HUES64 (cell line): ENCODE data around the gene PDE7B.

Source experiments
- H3K27ac ChIP-seq: 2 replicates; pipeline ENCODE4 v1.7.0; 2013; ENCODE audit warnings: low read depth, low read length, inconsistent platforms
- H3K27me3 ChIP-seq: 2 replicates; pipeline ENCODE4 v1.6.1; 2013; ENCODE audit warnings: mild to moderate bottlenecking, low read length; ENCODE audit not compliant: insufficient read depth
- H3K36me3 ChIP-seq: 2 replicates; pipeline ENCODE4 v1.6.1; 2013; ENCODE audit warnings: mild to moderate bottlenecking, low read length; ENCODE audit not compliant: insufficient read depth
- H3K4me1 ChIP-seq: 2 replicates; pipeline ENCODE4 v1.6.1; 2013; ENCODE audit warnings: mild to moderate bottlenecking, low read length, moderate library complexity; ENCODE audit not compliant: insufficient read depth
- H3K4me3 ChIP-seq: 2 replicates; pipeline ENCODE4 v1.5.1; 2013; ENCODE audit warnings: mild to moderate bottlenecking, low read length, moderate library complexity
- H3K9ac ChIP-seq: 2 replicates; pipeline ENCODE4 v1.6.1; 2013; ENCODE audit warnings: mild to moderate bottlenecking, low read depth, low read length
- H3K9me3 ChIP-seq: 2 replicates; pipeline ENCODE4 v1.6.1; 2013; ENCODE audit warnings: low read depth, low read length; ENCODE audit not compliant: insufficient read depth
- WGBS: fragments of 150-250, 120-280 bp; methylation state at CpG from one replicate; pipeline ENCODE4 v1.1.7; 2013; ENCODE audit warnings: missing lambda C conversion rate; 5-methylcytosine and 5-hydroxymethylcytosine counted together

PDE7B gene

DNA sequence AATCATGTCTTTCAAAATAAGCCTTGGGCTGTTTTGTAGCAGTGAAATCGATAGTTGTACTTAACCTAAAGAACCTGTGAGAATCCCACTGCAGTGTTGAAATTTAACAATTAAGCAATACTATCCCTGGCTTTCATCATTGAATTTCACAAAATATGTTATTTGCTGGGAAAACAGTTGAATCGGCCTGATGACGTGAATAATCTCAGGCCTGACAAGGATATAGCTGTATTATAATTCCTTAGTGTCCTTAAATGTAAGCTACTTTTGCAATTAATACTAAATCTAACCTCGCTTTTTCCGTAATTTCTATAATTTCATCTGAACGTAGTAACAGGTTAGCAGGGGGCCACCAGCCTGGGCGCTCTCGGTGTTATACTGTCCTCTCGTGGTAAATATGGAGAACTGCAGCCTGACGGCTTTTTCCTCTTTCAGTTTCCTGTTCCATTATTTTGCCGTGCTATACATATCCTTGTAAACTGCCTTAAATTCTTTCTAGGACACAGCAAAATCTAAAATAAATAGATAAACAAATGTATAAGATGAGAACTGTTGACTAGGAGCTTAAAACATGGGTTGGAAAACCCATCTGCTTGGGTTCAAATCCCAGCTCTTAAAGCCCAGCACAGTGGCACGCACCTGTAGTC, 374.6 kb downstream of the PDE7B start:
- WGBS = 49% methylated on average over 12 of the region's 12 CpGs
- H3K9ac ChIP-seq = no peak overlapping the region

GRCh38 chr6:136226674-136227377, 375.3 kb downstream of the PDE7B start:
- WGBS = 96% methylated on average over 4 of the region's 4 CpGs

More for the DNA sequence above, 374.6 kb downstream of the PDE7B start:
- H3K4me1 ChIP-seq = no peaks in the 10 kb centered on the region
- no peaks in the 10 kb centered on the region for H3K36me3 ChIP-seq
- no peak overlapping the region for H3K27ac ChIP-seq
- H3K9me3 ChIP-seq = no peaks in the 10 kb centered on the region
- no peak overlapping the region for H3K4me3 ChIP-seq
- H3K27me3 ChIP-seq = no peaks in the 10 kb centered on the region

GRCh38 chr6:136228814-136229213, 377.3 kb downstream of the PDE7B start:
- Histone ChIP-seq H3K27me3 (no peaks in the 10 kb centered on the region), H3K4me1 (no peaks in the 10 kb centered on the region), H3K9ac (no peak overlapping the region), H3K36me3 (no peaks in the 10 kb centered on the region; the same call in 1 of the 2 replicates), H3K4me3 (no peak overlapping the region), H3K9me3 (no peaks in the 10 kb centered on the region), H3K27ac (no peak overlapping the region)
- 97% methylated on average over 2 of the region's 2 CpGs for WGBS

More at GRCh38 chr6:136226674-136227377, 375.3 kb downstream of the PDE7B start:
- no peaks in the 10 kb centered on the region for H3K27me3 ChIP-seq
- H3K36me3 ChIP-seq = no peaks in the 10 kb centered on the region
- H3K4me1 ChIP-seq = no peaks in the 10 kb centered on the region
- no peak overlapping the region for H3K27ac ChIP-seq
- H3K9ac ChIP-seq = no peak overlapping the region
- no peaks in the 10 kb centered on the region for H3K9me3 ChIP-seq
- no peak overlapping the region for H3K4me3 ChIP-seq

- Histone ChIP-seq H3K9me3 (no peaks in the 10 kb centered on the region), H3K27me3 (no peaks in the 10 kb centered on the region), H3K36me3 (no peaks in the 10 kb centered on the region; the same call in 1 of the 2 replicates), H3K9ac (no peak overlapping the region), H3K4me3 (no peak overlapping the region), H3K27ac (no peak overlapping the region), H3K4me1 (no peaks in the 10 kb centered on the region)
- 100% methylated on average over 2 of the region's 2 CpGs for WGBS
These were observed 378.8 kb downstream of the PDE7B start for GRCh38 chr6:136230219-136230853.

- Histone ChIP-seq H3K4me3 (no peak overlapping the region), H3K27me3 (no peaks in the 10 kb centered on the region), H3K4me1 (no peaks in the 10 kb centered on the region), H3K36me3 (peaks cover 2% of the 10 kb centered on the region), H3K9me3 (no peaks in the 10 kb centered on the region), H3K27ac (no peak overlapping the region), H3K9ac (no peak overlapping the region)
- 100% methylated on average over 1 of the region's 1 CpG for whole genome bisulfite sequencing
These were observed 381.2 kb downstream of the PDE7B start for GRCh38 chr6:136232701-136233100.

DNA sequence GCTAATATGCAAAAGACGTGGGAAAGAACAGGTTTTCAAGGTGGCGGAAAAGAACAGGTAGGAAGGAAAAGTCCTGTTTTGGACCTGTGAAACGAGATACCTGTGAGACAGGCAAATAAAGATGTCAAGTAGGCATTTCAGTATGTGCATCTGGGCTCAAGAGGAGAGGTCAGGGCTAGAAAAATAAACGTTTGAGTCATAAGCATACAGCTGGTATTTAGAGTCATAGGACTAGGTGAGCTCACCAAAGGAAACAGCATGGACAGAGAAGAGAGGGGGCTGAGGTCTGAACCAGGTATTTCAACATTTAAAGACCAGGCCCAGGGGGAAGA, 383.7 kb downstream of the PDE7B start:
- Histone ChIP-seq H3K9ac (no peak overlapping the region), H3K4me1 (no peaks in the 10 kb centered on the region), H3K36me3 (peaks cover 20% of the 10 kb centered on the region), H3K27me3 (no peaks in the 10 kb centered on the region), H3K4me3 (no peak overlapping the region), H3K27ac (no peak overlapping the region), H3K9me3 (no peaks in the 10 kb centered on the region)
- 88% methylated on average over 4 of the region's 4 CpGs for WGBS

- Histone ChIP-seq H3K9ac (no peak overlapping the region), H3K36me3 (peaks cover 32% of the 10 kb centered on the region), H3K4me3 (no peak overlapping the region), H3K4me1 (no peaks in the 10 kb centered on the region), H3K9me3 (no peaks in the 10 kb centered on the region), H3K27ac (no peak overlapping the region), H3K27me3 (no peaks in the 10 kb centered on the region)
- 96% methylated on average over 9 of the region's 9 CpGs for WGBS
These were observed 385.2 kb downstream of the PDE7B start for GRCh38 chr6:136236466-136237293.

- H3K4me1 ChIP-seq = peaks cover 5% of the 10 kb centered on the region; the same call in 1 of the 2 replicates
- no peaks in the 10 kb centered on the region for H3K27me3 ChIP-seq
- peaks cover 50% of the 10 kb centered on the region for H3K36me3 ChIP-seq
- no peak overlapping the region for H3K9ac ChIP-seq
- no peak overlapping the region for H3K4me3 ChIP-seq
- WGBS = 93% methylated on average over 4 of the region's 5 CpGs
- H3K27ac ChIP-seq = no peak overlapping the region
- H3K9me3 ChIP-seq = no peaks in the 10 kb centered on the region
These were observed 392.6 kb downstream of the PDE7B start for GRCh38 chr6:136244061-136244616.
